Fibroblast of pulmonary artery (primary cell): Measurements from ENCODE around the gene PLEKHO2.

Experiments
- DNase-seq: peaks from one replicate; pipeline ENCODE4 v3.0.0-alpha.2; 2010; ENCODE audit warnings: low read depth
- H3K4me3 ChIP-seq: replicated peaks from 2 replicates; pipeline ENCODE4 v1.5.1; 2011; ENCODE audit warnings: low read depth, mild to moderate bottlenecking, control low read depth, low read length, moderate library complexity
- TF ChIP-seq, protein P1 (sequence below): IDR thresholded peaks from 2 replicates; pipeline ENCODE4 v1.5.1; 2011; ENCODE audit warnings: mild to moderate bottlenecking, control low read depth, low read length, inconsistent platforms; ENCODE audit errors: missing control alignments

Gene PLEKHO2

DNA sequence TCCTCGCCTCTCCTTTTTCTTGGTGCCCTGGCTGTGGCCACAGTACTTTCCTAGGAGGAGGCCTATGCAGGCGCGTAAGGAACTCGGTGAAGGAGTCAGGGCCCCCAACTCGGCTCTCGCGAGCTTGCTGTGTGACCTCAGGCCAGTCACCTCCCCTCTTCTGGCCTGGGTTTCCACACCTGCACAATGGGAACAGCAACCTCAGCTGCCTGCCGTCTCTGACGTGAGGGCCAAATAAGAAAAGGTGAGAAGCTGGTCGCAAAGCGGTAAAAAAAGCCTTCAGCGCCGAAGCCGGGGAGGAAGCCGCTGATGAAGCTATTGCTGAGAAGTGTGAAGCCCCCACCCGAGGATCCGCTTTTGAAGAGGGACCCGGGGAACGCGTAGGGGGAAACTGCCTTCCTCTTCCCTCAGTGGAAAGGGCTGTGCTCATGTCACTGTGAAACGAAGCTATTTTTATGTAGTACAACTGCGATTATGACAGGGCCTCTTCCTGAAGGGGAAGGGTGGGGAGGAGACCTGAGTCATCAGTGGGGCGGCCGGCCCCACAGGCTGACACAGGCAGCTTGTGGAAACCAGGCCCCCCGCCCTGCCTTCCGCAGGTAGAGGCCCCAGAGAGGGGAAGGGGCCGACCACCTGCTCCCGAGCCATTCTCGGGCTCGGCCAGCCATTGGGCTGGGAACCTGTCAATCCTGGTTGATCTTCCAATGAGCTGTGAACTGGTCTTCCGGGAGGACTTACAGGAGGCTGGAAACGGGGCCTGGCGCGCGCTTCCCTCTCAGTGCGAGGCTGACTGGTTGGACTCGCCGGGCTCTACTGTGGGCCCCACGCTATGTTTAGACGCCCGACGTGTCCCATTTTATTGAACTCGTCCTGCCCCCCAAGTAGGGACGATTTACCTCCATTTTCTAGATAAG is 52.0 kb downstream of the PLEKHO2 start:
- peak; percentile 97 for DNase-seq
- TF ChIP-seq, protein P1, sequence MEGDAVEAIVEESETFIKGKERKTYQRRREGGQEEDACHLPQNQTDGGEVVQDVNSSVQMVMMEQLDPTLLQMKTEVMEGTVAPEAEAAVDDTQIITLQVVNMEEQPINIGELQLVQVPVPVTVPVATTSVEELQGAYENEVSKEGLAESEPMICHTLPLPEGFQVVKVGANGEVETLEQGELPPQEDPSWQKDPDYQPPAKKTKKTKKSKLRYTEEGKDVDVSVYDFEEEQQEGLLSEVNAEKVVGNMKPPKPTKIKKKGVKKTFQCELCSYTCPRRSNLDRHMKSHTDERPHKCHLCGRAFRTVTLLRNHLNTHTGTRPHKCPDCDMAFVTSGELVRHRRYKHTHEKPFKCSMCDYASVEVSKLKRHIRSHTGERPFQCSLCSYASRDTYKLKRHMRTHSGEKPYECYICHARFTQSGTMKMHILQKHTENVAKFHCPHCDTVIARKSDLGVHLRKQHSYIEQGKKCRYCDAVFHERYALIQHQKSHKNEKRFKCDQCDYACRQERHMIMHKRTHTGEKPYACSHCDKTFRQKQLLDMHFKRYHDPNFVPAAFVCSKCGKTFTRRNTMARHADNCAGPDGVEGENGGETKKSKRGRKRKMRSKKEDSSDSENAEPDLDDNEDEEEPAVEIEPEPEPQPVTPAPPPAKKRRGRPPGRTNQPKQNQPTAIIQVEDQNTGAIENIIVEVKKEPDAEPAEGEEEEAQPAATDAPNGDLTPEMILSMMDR: no peak
- H3K4me3 ChIP-seq: peak overlapping the region; percentile 22

DNA sequence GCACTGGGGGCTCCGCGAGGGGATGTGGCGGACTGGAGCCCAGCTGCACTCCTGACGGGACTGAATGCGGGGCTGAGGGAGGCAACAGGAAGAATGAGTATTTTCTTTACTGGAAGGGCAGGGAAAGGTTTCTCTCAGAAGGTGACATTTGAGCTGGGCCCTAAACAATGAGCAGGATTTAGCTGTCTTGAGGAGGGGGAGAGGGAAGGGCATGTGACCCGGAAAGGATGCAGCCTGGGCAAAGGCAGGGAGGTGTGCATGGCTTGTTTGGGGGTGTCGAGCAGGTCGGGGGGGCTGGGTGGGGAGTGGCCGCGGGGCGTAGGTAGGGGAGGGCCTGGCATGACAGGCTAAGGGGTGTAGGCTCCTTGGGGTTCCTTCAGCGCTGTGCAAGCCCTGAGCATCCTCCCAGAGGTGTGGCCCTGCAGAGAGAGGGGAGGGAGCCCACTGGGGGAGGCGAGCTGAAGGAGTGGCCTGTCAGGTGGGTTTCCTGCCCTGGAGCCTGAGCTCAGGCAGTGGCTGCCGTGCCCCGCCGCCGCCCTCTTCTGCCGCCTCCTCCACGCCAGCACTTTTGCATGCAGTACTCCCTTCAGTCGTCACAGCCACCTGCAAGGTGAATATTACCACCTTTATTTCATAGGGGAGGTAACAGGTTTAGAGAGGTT is 52.8 kb downstream of the PLEKHO2 start:
- TF ChIP-seq, protein P1: no peak
- peak overlapping the region; percentile 22 for H3K4me3 ChIP-seq
- DNase-seq: no peak

DNA sequence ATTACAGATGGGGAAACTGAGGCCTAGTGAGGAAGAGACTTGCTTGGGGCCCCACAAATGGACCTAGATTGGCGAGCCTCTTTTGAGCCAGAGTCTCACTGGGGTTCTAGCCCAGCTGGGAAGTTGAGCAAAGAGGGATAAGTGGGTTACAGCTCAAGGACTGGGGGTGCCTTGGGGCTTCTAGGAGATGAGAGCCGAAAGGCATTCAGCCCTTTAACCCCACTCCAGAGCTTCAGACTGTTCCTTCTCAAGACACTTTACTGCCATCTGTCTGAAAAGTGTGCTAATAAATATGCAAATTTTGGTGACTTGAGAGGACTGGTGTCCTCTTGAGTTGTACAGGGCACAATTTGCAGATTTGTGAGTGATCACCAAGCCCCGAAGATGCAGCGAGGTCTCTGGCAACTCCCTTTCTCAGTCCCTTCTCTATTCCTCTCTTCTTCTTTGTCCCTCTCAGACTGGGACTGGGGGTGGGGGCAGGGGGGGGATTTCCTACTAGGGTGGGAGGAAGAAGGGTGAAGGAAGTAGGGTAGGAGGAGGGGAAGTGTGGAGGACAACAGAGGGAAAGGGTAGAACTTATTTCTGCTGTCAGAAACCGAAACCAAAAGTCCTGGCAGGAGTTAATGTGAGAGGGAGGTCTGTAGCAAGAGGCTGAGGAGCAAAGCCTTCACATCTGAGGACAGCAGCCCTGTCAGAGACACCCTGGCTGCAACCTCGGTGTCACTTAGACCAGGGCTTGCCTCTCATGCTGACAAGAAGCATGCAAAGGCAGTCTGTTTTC is 53.8 kb downstream of the PLEKHO2 start:
- TF ChIP-seq, protein P1: no peak
- H3K4me3 ChIP-seq: peak overlapping the region; percentile 26
- peak; percentile 58 for DNase-seq

DNA sequence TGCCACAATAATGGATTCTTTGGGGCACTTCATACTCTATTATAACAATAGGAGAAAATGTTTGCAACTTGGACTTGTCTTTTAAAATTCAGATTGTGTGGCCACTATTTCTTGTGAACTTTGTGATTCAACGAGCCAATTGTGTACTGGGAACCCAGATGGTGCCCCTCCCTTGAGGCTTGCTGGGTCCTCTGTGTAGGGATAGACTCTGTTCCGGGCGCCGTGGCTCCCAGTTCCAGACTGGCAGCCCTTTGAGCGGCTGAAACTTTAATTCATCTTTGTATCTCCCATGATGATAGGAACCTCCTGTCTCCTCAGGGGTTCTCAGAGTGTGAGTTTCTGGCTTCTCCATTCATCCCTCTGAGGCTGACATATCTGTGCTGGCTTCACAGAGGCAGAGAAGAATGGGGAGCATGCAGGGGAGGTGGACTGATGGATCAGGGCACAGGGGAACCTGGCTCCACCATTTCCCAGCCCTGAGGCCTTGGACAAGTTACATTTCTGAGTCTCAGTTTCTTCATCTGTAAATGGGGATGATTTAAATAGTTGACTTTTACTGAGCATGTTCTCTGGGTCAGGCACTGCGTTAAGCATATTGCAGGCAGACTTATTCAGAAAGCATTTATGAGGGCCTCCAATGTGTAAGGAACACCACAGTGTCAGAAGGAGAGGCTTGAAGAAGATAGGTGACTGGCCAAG is 54.8 kb downstream of the PLEKHO2 start:
- TF ChIP-seq, protein P1: no peak
- no peak overlapping the region for H3K4me3 ChIP-seq

DNA sequence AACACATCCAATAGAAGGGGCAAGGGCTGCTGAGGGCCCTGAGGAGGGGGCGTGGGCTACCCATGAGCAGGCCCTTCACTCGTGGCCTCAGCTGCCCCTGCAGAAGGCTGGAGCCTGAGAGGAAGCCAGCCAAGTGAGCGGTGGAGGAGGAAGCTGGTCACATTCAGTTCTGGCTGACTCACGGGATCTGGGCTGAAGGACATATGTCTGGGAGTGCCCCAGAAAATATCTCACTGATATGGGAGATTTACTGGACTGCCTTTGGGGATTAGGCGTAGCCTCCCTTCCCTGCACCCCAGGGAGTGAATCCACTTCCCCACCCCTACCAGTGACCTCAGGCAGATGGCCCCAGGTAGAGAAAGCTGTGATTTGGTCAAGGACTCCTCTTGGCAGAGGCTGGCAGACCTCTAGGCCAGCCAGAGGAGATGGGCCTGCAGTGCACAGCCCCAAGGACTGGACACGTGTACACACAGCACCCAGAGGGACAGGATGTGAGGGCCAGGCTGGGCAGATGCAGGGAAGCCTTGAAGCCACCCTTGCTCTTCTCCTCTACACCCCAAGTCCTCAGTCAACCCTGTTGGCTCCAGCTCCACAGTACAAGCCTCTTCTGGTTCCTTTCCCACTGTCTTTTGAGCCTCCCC is 55.8 kb downstream of the PLEKHO2 start:
- TF ChIP-seq, protein P1: no peak

More for the DNA sequence above, 54.8 kb downstream of the PLEKHO2 start:
- no peak for DNase-seq

DNA sequence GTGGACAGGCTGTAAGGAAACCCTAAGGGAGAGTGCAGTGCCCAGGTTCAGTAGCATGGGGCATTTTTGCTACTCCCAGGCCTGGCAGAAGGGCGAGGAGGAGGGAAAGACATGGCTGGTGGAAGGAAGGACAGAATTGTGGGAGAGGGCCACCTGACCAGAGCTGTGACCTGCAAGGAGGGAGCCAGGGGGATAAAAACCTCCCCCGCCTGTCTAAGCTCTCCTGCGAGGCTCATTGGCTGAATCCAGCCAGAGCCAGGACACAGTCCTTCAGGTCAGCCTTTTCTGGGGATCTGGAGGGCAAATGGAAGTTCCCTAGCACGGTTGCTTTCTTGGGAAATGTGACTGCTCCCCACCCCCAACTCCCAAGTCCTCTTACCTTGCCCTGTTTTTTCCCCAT is 56.7 kb downstream of the PLEKHO2 start:
- DNase-seq: no peak
- H3K4me3 ChIP-seq: no peak overlapping the region
- TF ChIP-seq, protein P1: no peak

More for the DNA sequence above, 55.8 kb downstream of the PLEKHO2 start:
- H3K4me3 ChIP-seq: no peak overlapping the region
- DNase-seq: peak; percentile 73
